ENCODE results near the gene ZFYVE9.

DNA sequence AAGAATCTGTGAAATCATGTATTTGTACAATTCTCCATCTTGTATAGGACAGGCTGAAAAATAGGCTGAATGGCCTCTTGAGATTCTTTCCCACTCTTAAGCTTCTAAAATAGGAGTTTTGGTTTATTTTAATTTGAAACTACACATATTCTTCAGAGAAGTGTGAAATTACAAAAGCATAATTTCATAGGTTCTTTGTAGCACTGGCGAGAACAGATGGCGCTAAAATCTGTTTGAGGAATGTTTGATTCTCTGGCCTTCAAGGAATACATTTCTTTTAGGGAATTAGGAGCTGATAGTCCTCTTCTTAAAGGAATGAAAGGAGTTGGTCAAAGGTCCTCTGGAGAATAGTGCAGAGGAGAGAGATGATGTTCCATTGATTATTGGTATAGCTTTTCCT lies 179.2 kb downstream of the ZFYVE9 start:
- TF ChIP-seq ELF4 (CRISPR knock-in tag; IDR thresholded peaks at IDR 0.05; ENCODE audit: borderline replicate concordance) = no peak
- TF ChIP-seq, protein P1, sequence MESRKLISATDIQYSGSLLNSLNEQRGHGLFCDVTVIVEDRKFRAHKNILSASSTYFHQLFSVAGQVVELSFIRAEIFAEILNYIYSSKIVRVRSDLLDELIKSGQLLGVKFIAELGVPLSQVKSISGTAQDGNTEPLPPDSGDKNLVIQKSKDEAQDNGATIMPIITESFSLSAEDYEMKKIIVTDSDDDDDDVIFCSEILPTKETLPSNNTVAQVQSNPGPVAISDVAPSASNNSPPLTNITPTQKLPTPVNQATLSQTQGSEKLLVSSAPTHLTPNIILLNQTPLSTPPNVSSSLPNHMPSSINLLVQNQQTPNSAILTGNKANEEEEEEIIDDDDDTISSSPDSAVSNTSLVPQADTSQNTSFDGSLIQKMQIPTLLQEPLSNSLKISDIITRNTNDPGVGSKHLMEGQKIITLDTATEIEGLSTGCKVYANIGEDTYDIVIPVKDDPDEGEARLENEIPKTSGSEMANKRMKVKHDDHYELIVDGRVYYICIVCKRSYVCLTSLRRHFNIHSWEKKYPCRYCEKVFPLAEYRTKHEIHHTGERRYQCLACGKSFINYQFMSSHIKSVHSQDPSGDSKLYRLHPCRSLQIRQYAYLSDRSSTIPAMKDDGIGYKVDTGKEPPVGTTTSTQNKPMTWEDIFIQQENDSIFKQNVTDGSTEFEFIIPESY (CRISPR knock-in tag; IDR thresholded peaks at IDR 0.05) = no peak
- TF ChIP-seq, protein P2, sequence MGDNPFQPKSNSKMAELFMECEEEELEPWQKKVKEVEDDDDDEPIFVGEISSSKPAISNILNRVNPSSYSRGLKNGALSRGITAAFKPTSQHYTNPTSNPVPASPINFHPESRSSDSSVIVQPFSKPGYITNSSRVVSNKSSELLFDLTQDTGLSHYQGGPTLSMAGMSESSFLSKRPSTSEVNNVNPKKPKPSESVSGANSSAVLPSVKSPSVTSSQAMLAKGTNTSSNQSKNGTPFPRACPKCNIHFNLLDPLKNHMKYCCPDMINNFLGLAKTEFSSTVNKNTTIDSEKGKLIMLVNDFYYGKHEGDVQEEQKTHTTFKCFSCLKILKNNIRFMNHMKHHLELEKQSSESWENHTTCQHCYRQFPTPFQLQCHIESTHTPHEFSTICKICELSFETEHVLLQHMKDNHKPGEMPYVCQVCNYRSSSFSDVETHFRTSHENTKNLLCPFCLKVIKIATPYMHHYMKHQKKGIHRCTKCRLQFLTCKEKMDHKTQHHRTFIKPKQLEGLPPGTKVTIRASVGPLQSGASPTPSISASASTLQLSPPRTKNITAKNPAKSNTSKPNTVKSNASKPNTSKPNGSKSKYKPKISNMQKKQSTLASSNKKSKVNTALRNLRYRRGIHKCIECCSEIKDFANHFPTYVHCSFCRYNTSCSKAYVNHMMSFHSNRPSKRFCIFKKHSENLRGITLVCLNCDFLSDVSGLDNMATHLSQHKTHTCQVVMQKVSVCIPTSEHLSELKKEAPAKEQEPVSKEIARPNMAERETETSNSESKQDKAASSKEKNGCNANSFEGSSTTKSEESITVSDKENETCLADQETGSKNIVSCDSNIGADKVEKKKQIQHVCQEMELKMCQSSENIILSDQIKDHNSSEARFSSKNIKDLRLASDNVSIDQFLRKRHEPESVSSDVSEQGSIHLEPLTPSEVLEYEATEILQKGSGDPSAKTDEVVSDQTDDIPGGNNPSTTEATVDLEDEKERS (CRISPR knock-in tag; IDR thresholded peaks at IDR 0.05) = no peak
- TF ChIP-seq, protein P3, sequence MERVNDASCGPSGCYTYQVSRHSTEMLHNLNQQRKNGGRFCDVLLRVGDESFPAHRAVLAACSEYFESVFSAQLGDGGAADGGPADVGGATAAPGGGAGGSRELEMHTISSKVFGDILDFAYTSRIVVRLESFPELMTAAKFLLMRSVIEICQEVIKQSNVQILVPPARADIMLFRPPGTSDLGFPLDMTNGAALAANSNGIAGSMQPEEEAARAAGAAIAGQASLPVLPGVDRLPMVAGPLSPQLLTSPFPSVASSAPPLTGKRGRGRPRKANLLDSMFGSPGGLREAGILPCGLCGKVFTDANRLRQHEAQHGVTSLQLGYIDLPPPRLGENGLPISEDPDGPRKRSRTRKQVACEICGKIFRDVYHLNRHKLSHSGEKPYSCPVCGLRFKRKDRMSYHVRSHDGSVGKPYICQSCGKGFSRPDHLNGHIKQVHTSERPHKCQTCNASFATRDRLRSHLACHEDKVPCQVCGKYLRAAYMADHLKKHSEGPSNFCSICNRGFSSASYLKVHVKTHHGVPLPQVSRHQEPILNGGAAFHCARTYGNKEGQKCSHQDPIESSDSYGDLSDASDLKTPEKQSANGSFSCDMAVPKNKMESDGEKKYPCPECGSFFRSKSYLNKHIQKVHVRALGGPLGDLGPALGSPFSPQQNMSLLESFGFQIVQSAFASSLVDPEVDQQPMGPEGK (CRISPR knock-in tag; IDR thresholded peaks at IDR 0.05) = no peak
- no peak for TF ChIP-seq ZFP36 (IDR thresholded peaks at IDR 0.05; ENCODE audit: borderline replicate concordance, low read depth, low read length, partially characterized antibody)
- no peak for TF ChIP-seq CHD2 (IDR thresholded peaks at IDR 0.05; ENCODE audit: low read depth, low read length)
- TF ChIP-seq, protein P4, sequence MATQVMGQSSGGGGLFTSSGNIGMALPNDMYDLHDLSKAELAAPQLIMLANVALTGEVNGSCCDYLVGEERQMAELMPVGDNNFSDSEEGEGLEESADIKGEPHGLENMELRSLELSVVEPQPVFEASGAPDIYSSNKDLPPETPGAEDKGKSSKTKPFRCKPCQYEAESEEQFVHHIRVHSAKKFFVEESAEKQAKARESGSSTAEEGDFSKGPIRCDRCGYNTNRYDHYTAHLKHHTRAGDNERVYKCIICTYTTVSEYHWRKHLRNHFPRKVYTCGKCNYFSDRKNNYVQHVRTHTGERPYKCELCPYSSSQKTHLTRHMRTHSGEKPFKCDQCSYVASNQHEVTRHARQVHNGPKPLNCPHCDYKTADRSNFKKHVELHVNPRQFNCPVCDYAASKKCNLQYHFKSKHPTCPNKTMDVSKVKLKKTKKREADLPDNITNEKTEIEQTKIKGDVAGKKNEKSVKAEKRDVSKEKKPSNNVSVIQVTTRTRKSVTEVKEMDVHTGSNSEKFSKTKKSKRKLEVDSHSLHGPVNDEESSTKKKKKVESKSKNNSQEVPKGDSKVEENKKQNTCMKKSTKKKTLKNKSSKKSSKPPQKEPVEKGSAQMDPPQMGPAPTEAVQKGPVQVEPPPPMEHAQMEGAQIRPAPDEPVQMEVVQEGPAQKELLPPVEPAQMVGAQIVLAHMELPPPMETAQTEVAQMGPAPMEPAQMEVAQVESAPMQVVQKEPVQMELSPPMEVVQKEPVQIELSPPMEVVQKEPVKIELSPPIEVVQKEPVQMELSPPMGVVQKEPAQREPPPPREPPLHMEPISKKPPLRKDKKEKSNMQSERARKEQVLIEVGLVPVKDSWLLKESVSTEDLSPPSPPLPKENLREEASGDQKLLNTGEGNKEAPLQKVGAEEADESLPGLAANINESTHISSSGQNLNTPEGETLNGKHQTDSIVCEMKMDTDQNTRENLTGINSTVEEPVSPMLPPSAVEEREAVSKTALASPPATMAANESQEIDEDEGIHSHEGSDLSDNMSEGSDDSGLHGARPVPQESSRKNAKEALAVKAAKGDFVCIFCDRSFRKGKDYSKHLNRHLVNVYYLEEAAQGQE (IDR thresholded peaks at IDR 0.05; ENCODE audit: borderline replicate concordance in 1 of 2, low read depth in 1 of 2, low read length in 2 of 2) = no peak
- no peak for TF ChIP-seq ZKSCAN1 (IDR thresholded peaks at IDR 0.05; ENCODE audit: low read length)
- TF ChIP-seq FOXP1 (IDR thresholded peaks at IDR 0.05) = no peak
- no peak for TF ChIP-seq FOXP1 (CRISPR knock-in tag; IDR thresholded peaks at IDR 0.05)
- no peak for TF ChIP-seq IRF2 (CRISPR knock-in tag; IDR thresholded peaks at IDR 0.05)
- TF ChIP-seq GFI1 (CRISPR knock-in tag; IDR thresholded peaks at IDR 0.05; ENCODE audit: borderline replicate concordance) = no peak
- TF ChIP-seq, protein P5, sequence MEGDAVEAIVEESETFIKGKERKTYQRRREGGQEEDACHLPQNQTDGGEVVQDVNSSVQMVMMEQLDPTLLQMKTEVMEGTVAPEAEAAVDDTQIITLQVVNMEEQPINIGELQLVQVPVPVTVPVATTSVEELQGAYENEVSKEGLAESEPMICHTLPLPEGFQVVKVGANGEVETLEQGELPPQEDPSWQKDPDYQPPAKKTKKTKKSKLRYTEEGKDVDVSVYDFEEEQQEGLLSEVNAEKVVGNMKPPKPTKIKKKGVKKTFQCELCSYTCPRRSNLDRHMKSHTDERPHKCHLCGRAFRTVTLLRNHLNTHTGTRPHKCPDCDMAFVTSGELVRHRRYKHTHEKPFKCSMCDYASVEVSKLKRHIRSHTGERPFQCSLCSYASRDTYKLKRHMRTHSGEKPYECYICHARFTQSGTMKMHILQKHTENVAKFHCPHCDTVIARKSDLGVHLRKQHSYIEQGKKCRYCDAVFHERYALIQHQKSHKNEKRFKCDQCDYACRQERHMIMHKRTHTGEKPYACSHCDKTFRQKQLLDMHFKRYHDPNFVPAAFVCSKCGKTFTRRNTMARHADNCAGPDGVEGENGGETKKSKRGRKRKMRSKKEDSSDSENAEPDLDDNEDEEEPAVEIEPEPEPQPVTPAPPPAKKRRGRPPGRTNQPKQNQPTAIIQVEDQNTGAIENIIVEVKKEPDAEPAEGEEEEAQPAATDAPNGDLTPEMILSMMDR (CRISPR knock-in tag; IDR thresholded peaks at IDR 0.05) = no peak
- TF ChIP-seq NFRKB (IDR thresholded peaks at IDR 0.05) = no peak
- no peak for TF ChIP-seq PHB2 (IDR thresholded peaks at IDR 0.05; ENCODE audit: partially characterized antibody)

All from HepG2 (cell line).